GM19351 (cell line): ENCODE measurements around the gene SYT12.

Experiments used
- ATAC-seq: cut with Tn5 transposase; IDR thresholded peaks from one replicate; pipeline ENCODE4 v1.9.1; 2021; ENCODE audit warnings: mild to moderate bottlenecking, moderate library complexity; ENCODE audit not compliant: unreplicated experiment

SYT12 gene

GRCh38 chr11:67095214-67095507, 72.2 kb downstream of the SYT12 start:
- ATAC-seq: no peak

DNA sequence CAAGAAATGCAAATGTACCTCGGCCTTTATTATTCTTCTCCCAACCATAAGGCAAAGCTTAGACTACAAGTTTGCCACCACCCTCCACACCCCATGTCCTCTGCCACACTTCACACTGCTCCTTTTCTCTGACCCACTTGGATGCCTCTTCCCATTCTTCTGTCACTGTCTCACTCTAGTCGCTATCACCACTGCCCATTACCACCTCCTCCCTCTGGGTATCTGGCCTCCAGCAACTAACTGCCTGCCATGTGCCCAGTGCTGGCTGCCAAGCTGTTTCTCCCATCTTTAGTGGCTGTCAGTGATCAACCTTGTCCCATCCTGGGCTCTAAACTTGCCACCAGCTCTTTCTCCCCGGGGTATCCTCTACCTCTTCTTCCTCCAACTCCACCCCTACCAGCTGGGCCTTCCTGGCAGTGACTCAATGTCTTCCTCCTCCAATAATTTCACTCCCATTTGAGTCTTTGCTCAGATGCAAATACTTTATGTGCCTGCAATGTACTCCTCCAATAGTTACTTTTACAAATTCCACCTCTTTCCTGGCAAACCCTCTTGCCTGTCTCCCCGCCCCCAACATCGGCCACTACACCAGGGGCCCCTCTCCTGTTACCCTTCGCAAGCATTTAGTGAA, 76.0 kb downstream of the SYT12 start:
- ATAC-seq: no peak

DNA sequence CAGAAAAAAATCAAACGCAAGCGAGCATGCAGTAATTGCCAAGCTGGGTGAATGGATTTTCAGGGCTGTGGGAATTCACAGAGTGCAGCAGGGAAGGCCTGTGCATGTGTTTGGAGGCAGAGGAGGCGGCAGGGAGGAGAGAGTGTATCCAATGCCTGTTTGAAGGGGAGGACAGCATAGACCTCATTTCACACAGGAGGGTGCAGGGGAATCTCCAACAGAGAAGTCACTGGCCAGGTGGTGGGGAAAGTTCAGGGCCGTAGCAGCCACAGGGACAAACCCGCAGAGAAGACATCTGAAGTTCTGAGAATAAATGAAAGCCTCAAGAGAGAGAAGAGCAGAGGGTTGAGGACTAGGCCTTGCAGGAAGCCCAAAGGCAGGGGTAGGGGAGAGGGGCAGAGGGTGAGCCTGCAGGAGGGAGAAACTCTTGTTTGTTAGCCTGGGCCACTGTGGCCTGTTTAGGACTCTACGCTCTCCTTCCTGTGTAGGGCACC, 76.9 kb downstream of the SYT12 start:
- no peak for ATAC-seq
